Gastroesophageal sphincter (tissue), 3 donors: ENCODE measurements around the gene CD2.

ENCODE experiments used
- CTCF ChIP-seq, 4 experiments: fragments of 200-600 bp in 2 of 4; fragments of 450-650 bp in 2 of 4; sonication (generic) in 1 of 4; IDR thresholded peaks; one replicate each; pipeline ENCODE4 v1.5.1; 2017 to 2019; ENCODE audit warnings: antibody characterized with exemption in 4 of 4, mild to moderate bottlenecking in 2 of 4, moderate library complexity in 2 of 4
- EP300 ChIP-seq: sonication (generic); formaldehyde crosslinking; IDR thresholded peaks from one replicate; pipeline ENCODE4 v1.6.1; 2017; ENCODE audit warnings: antibody characterized with exemption, mild to moderate bottlenecking
- POLR2A ChIP-seq, 2 donors: fragments of 450-650 bp; IDR thresholded peaks; one replicate each; pipeline ENCODE4 v1.6.1; 2017; ENCODE audit warnings: antibody characterized with exemption in 2 of 2, mild to moderate bottlenecking in 2 of 2, moderate library complexity in 1 of 2

GRCh38 chr1:116720364-116721038 lies 33.7 kb upstream of the CD2 start:
- TF ChIP-seq CTCF (IDR thresholded peaks at IDR 0.05) (no peak), EP300 (no peak), POLR2A (IDR thresholded peaks at IDR 0.05) (no peak)
